Left kidney (tissue), 2 donors: Measurements from ENCODE around the gene SLPI. TPM values are rescaled to one million over a fixed set of nuclear protein-coding genes. Genes with fewer than 3 reads are reported as not detected.

Source experiments
- DNase-seq: peaks from one replicate; pipeline ENCODE4 v3.0.0-alpha.2; 2013
- polyA plus RNA-seq: library from polyadenylated mRNA; unstranded; fragments of 120-200 nt; gene quantifications from one replicate; pipeline ENCODE4 v1.2.1, GENCODE V29; 2013; ENCODE audit not compliant: insufficient read length

SLPI gene
- polyA plus RNA-seq, 1 donor, result 0.40 TPM

- DNase-seq, result no peak
These were observed 36.2 kb downstream of the SLPI start for GRCh38 chr20:45218124-45218523.

- DNase-seq, result no peak
These were observed 41.5 kb downstream of the SLPI start for GRCh38 chr20:45212836-45213235.

- DNase-seq, result no peak
These were observed 42.5 kb downstream of the SLPI start for GRCh38 chr20:45211569-45212474.

DNA sequence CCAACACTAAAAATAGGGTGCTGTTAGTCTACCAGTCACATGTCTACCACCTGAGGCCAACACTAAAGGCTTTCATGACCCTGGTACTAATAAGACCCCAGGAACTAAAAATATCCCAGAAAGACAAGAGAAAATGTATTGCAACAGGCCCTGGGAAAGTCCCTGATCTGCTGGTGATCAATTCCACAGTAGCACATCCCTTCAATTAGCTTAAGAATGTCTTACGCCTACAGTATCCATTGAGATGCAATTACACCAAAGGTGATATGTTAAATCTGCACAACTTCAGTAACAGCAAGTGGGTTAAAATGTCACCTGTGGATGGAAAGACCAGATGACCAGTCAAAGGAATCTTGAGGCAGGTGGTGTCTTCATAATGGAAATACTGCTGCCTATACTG is 44.4 kb downstream of the SLPI start:
- DNase-seq, result no peak

- DNase-seq, result no peak
These were observed 47.6 kb downstream of the SLPI start, which contains the start of gene SEMG1 for GRCh38 chr20:45206725-45207124. TSS of gene SEMG1 (plus strand) at chr20:45207033. CDS start at chr20:45207054, 21 bp downstream.

Other genes starting within 250 kb of the SLPI start
- gene KCNS1, start 153.4 kb downstream of the SLPI start, polyA plus RNA-seq, result 0.55 TPM
- gene WFDC5, start 139.4 kb downstream of the SLPI start, polyA plus RNA-seq, result not detected
- gene WFDC12, start 130.1 kb downstream of the SLPI start, polyA plus RNA-seq, result not detected
- gene PI3, start 79.7 kb downstream of the SLPI start, polyA plus RNA-seq, result not detected
- not detected for gene SEMG1, start 47.5 kb downstream of the SLPI start, polyA plus RNA-seq
- not detected for gene SEMG2, start 33.2 kb downstream of the SLPI start, polyA plus RNA-seq
- not detected for gene RBPJL, start 52.3 kb upstream of the SLPI start, polyA plus RNA-seq
- gene MATN4, start 53.7 kb upstream of the SLPI start, polyA plus RNA-seq, result 0.25 TPM
- 156 TPM for gene SDC4, start 93.9 kb upstream of the SLPI start, polyA plus RNA-seq
- gene SYS1, start 108.6 kb upstream of the SLPI start, polyA plus RNA-seq, result 31.9 TPM
- gene TP53TG5, start 123.8 kb upstream of the SLPI start, polyA plus RNA-seq, result 2.0 TPM
- 22.7 TPM for gene DBNDD2, start 153.7 kb upstream of the SLPI start, polyA plus RNA-seq
- gene PIGT, start 161.6 kb upstream of the SLPI start, polyA plus RNA-seq, result 103 TPM
- gene WFDC2, start 215.2 kb upstream of the SLPI start, polyA plus RNA-seq, result 164 TPM